ENCODE measurements around the gene STARD3. TPM values are rescaled to one million over a fixed set of nuclear protein-coding genes. Genes with fewer than 3 reads are reported as not detected.

The STARD3 gene
- total and polyA plus RNA-seq, 2 donors from 2014 or later, result 32.1 to 47.6 TPM

GRCh38 chr17:39655105-39655504 is 18.2 kb downstream of the STARD3 start:
- Histone ChIP-seq H3K27me3 (ENCODE audit: control insufficient read depth, insufficient read depth, low read length) (no peaks in the 10 kb centered on the region), H3K27ac (ENCODE audit: low read depth in 2 of 2, low read length in 2 of 2) (no peak overlapping the region), H3K9ac (ENCODE audit: low read length in 3 of 3) (no peak overlapping the region), H3K36me3 (ENCODE audit: control insufficient read depth in 2 of 3, insufficient read depth in 3 of 3, low read length in 3 of 3) (peaks cover 0 to 4% (median under 1%) of the 10 kb centered on the region in 3 donors), H3K4me1 (ENCODE audit: control insufficient read depth in 2 of 3, insufficient read depth in 2 of 3, low read depth in 1 of 3, low read length in 3 of 3) (peaks cover 0 to 7% (median 0%) of the 10 kb centered on the region in 3 donors), H3K9me3 (ENCODE audit: control insufficient read depth in 2 of 3, insufficient read depth in 1 of 3, low read length in 3 of 3) (no peaks in the 10 kb centered on the region), H3K4me3 (ENCODE audit: low read length in 3 of 3) (no peak overlapping the region)
- no peak for DNase-seq
- FAIRE-seq, result no peak
- intact Hi-C loops (cut with DNase I), result no loop called here
- no peak for TF ChIP-seq CTCF (IDR thresholded peaks at IDR 0.05; ENCODE audit: borderline replicate concordance, extremely low read depth, insufficient read depth)

GRCh38 chr17:39658346-39658745 is 21.4 kb downstream of the STARD3 start:
- peaks cover 0 to 18% (median 6%) of the 10 kb centered on the region in 3 donors for H3K36me3 ChIP-seq (ENCODE audit: control insufficient read depth in 2 of 3, insufficient read depth in 3 of 3, low read length in 3 of 3)

GRCh38 chr17:39658760-39659159 is 21.8 kb downstream of the STARD3 start:
- no peak overlapping the region for H3K27ac ChIP-seq (ENCODE audit: low read depth in 2 of 2, low read length in 2 of 2)
- DNase-seq, result no peak
- peaks cover 0 to 17% (median 3%) of the 10 kb centered on the region in 3 donors for H3K4me1 ChIP-seq (ENCODE audit: control insufficient read depth in 2 of 3, insufficient read depth in 2 of 3, low read depth in 1 of 3, low read length in 3 of 3)
- no peak overlapping the region for H3K4me3 ChIP-seq (ENCODE audit: low read length in 3 of 3)
- peaks cover 0 to 18% (median 6%) of the 10 kb centered on the region in 3 donors for H3K36me3 ChIP-seq (ENCODE audit: control insufficient read depth in 2 of 3, insufficient read depth in 3 of 3, low read length in 3 of 3)
- FAIRE-seq, result no peak
- H3K9me3 ChIP-seq (ENCODE audit: control insufficient read depth in 2 of 3, insufficient read depth in 1 of 3, low read length in 3 of 3), result no peaks in the 10 kb centered on the region
- no peak overlapping the region for H3K9ac ChIP-seq (ENCODE audit: low read length in 3 of 3)
- intact Hi-C loops (cut with DNase I), result no loop called here
- H3K27me3 ChIP-seq (ENCODE audit: control insufficient read depth, insufficient read depth, low read length), result no peaks in the 10 kb centered on the region
- no peak for TF ChIP-seq CTCF (IDR thresholded peaks at IDR 0.05; ENCODE audit: borderline replicate concordance, extremely low read depth, insufficient read depth)

More at GRCh38 chr17:39658346-39658745, 21.4 kb downstream of the STARD3 start:
- intact Hi-C loops (cut with DNase I), result no loop called here
- no peak for TF ChIP-seq CTCF (IDR thresholded peaks at IDR 0.05; ENCODE audit: borderline replicate concordance, extremely low read depth, insufficient read depth)
- DNase-seq, result no peak
- Histone ChIP-seq H3K4me3 (ENCODE audit: low read length in 3 of 3) (no peak overlapping the region), H3K4me1 (ENCODE audit: control insufficient read depth in 2 of 3, insufficient read depth in 2 of 3, low read depth in 1 of 3, low read length in 3 of 3) (peaks cover 0 to 15% (median 3%) of the 10 kb centered on the region in 3 donors), H3K9me3 (ENCODE audit: control insufficient read depth in 2 of 3, insufficient read depth in 1 of 3, low read length in 3 of 3) (no peaks in the 10 kb centered on the region), H3K27ac (ENCODE audit: low read depth in 2 of 2, low read length in 2 of 2) (no peak overlapping the region), H3K9ac (ENCODE audit: low read length in 3 of 3) (no peak overlapping the region), H3K27me3 (ENCODE audit: control insufficient read depth, insufficient read depth, low read length) (no peaks in the 10 kb centered on the region)
- FAIRE-seq, result no peak

Data from kidney (tissue), 14 donors.